HepG2 (cell line): ENCODE data around the gene SLC2A4. TPM values are rescaled to one million over a fixed set of nuclear protein-coding genes. Genes with fewer than 3 reads are reported as not detected.

Experiments
- HOXD1 ChIP-seq: sonication (generic); formaldehyde crosslinking; IDR thresholded peaks from 2 replicates; pipeline ENCODE4 v1.5.0; 2020; ENCODE audit warnings: missing genetic modification reagents
- MED13 ChIP-seq: sonication (generic); formaldehyde crosslinking; IDR thresholded peaks from 2 replicates; pipeline ENCODE4 v1.5.0; 2020; ENCODE audit warnings: missing genetic modification reagents
- SIN3A ChIP-seq: IDR thresholded peaks from 2 replicates; pipeline ENCODE4 v1.6.1; 2011; ENCODE audit warnings: low read depth, mild to moderate bottlenecking, control low read depth, low read length, borderline replicate concordance
- SP140L ChIP-seq: sonication (generic); formaldehyde crosslinking; IDR thresholded peaks from 2 replicates; pipeline ENCODE4 v1.4.0; 2020; ENCODE audit warnings: missing genetic modification reagents, borderline replicate concordance
- TAF1 ChIP-seq: sonication (generic); formaldehyde crosslinking; IDR thresholded peaks from 2 replicates; pipeline ENCODE4 v1.4.0; 2020; ENCODE audit warnings: missing genetic modification reagents
- ZNF598 ChIP-seq: sonication (generic); formaldehyde crosslinking; IDR thresholded peaks from 2 replicates; pipeline ENCODE4 v1.5.1; 2020; ENCODE audit warnings: mild to moderate bottlenecking, missing genetic modification reagents, borderline replicate concordance
- ZNF839 ChIP-seq: sonication (generic); formaldehyde crosslinking; IDR thresholded peaks from 2 replicates; pipeline ENCODE4 v1.4.0; 2020; ENCODE audit warnings: missing genetic modification reagents, mild to moderate bottlenecking, borderline replicate concordance
- polyA plus RNA-seq, 8 experiments: library from polyadenylated mRNA; depleted of rRNA in 3 of 8; stranded (reverse) in 7 of 8; unstranded in 1 of 8; fragments of >200 nt; fragmentation: Illumina TruSeq in 4 of 8; extraction: Trizol in 4 of 8; gene quantifications; 2 replicates each; pipeline versions ENCODE4 v1.2.1 to v1.2.3, GENCODE V29; 2011 to 2016; ENCODE audit warnings: low read depth in 4 of 8, missing spikeins in 1 of 8, mixed read lengths in 1 of 8; ENCODE audit not compliant: insufficient read depth in 1 of 8
- total RNA-seq, 5 experiments: library from RNA; depleted of rRNA; stranded (reverse); fragments of >200 nt; fragmentation: Illumina TruSeq; extraction: Trizol; gene quantifications; 2 replicates each; pipeline ENCODE4 v1.2.3, GENCODE V29; 2016; ENCODE audit warnings: low read depth in 1 of 5
- TF ChIP-seq, protein P1 (sequence below): sonication (generic); formaldehyde crosslinking; conservative IDR thresholded peaks from 2 replicates; pipeline ENCODE4 v1.4.0; 2020; ENCODE audit warnings: mild to moderate bottlenecking, missing genetic modification reagents, moderate library complexity
- TF ChIP-seq, protein P2 (sequence below), 2 experiments: IDR thresholded peaks; 2 replicates each; pipeline ENCODE4 v1.6.1; 2011 to 2012; ENCODE audit warnings: low read length in 2 of 2, borderline replicate concordance in 1 of 2, low read depth in 1 of 2, mild to moderate bottlenecking in 1 of 2, moderate library complexity in 1 of 2

SLC2A4 gene
- total and polyA plus RNA-seq, 2 of the 13 experiments (the other 11 are each of a cell fraction or from before 2014, with no cell fraction given), result 4.9 to 5.8 TPM

DNA sequence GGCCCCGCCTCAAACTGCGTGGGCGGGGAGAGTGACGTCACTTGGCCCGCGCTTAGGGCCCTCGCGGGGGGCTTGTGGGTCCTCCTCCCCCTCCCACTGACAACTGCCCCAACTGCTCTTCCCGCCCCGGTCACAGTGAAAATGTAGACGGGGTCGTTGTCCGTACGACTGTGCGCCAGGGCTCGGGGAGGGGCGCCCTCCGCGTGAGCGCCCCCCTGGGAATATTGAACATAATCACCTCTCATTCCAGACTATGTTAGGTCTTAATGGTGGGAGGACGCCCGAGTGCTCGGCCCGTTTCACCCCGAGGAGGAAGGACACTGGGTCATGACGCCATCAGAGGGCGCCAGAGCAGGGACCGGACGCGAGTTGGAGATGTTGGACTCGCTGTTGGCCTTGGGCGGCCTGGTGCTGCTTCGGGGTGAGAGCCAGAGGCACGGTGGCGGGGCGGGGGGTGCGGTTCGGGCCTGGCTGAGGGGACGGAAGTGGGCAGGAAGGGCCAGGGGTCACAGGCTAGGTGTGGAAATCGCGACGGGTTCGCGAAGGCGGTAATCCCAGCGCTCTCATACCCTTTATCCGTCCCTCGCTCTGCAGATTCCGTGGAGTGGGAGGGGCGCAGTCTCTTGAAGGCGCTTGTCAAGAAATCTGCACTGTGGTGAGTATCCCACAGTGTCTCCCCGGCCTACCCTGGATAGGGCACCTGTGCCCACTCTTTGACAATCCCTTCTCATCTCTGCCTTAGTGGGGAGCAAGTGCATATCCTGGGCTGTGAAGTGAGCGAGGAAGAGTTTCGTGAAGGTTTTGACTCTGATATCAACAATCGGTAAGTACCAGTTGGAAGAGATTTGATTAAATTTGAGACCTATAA is 29.1 kb upstream of the SLC2A4 start, which contains the start of gene ELP5 (continued):
- TF ChIP-seq SP140L (CRISPR knock-in tag), result no peak
- TF ChIP-seq, protein P1, sequence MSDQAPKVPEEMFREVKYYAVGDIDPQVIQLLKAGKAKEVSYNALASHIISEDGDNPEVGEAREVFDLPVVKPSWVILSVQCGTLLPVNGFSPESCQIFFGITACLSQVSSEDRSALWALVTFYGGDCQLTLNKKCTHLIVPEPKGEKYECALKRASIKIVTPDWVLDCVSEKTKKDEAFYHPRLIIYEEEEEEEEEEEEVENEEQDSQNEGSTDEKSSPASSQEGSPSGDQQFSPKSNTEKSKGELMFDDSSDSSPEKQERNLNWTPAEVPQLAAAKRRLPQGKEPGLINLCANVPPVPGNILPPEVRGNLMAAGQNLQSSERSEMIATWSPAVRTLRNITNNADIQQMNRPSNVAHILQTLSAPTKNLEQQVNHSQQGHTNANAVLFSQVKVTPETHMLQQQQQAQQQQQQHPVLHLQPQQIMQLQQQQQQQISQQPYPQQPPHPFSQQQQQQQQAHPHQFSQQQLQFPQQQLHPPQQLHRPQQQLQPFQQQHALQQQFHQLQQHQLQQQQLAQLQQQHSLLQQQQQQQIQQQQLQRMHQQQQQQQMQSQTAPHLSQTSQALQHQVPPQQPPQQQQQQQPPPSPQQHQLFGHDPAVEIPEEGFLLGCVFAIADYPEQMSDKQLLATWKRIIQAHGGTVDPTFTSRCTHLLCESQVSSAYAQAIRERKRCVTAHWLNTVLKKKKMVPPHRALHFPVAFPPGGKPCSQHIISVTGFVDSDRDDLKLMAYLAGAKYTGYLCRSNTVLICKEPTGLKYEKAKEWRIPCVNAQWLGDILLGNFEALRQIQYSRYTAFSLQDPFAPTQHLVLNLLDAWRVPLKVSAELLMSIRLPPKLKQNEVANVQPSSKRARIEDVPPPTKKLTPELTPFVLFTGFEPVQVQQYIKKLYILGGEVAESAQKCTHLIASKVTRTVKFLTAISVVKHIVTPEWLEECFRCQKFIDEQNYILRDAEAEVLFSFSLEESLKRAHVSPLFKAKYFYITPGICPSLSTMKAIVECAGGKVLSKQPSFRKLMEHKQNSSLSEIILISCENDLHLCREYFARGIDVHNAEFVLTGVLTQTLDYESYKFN (CRISPR knock-in tag), result peak; percentile 63
- TF ChIP-seq, protein P2, sequence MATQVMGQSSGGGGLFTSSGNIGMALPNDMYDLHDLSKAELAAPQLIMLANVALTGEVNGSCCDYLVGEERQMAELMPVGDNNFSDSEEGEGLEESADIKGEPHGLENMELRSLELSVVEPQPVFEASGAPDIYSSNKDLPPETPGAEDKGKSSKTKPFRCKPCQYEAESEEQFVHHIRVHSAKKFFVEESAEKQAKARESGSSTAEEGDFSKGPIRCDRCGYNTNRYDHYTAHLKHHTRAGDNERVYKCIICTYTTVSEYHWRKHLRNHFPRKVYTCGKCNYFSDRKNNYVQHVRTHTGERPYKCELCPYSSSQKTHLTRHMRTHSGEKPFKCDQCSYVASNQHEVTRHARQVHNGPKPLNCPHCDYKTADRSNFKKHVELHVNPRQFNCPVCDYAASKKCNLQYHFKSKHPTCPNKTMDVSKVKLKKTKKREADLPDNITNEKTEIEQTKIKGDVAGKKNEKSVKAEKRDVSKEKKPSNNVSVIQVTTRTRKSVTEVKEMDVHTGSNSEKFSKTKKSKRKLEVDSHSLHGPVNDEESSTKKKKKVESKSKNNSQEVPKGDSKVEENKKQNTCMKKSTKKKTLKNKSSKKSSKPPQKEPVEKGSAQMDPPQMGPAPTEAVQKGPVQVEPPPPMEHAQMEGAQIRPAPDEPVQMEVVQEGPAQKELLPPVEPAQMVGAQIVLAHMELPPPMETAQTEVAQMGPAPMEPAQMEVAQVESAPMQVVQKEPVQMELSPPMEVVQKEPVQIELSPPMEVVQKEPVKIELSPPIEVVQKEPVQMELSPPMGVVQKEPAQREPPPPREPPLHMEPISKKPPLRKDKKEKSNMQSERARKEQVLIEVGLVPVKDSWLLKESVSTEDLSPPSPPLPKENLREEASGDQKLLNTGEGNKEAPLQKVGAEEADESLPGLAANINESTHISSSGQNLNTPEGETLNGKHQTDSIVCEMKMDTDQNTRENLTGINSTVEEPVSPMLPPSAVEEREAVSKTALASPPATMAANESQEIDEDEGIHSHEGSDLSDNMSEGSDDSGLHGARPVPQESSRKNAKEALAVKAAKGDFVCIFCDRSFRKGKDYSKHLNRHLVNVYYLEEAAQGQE (IDR thresholded peaks at IDR 0.05; ENCODE audit: borderline replicate concordance in 1 of 2, low read depth in 1 of 2, low read length in 2 of 2), result no peak; a peak in 1 of 4 replicates
- no peak for TF ChIP-seq ZNF839 (CRISPR knock-in tag)
- TF ChIP-seq ZNF598 (CRISPR knock-in tag), result no peak
- peak; percentile 92 for TF ChIP-seq SIN3A
- no peak for TF ChIP-seq MED13 (CRISPR knock-in tag)
- peak; percentile 53 for TF ChIP-seq HOXD1 (CRISPR knock-in tag)
- peak; percentile 55 for TF ChIP-seq TAF1 (CRISPR knock-in tag)
